Kidney (tissue), 14 donors: Measurements from ENCODE around the gene ITLN2. TPM values are rescaled to one million over a fixed set of nuclear protein-coding genes. Genes with fewer than 3 reads are reported as not detected.
"Not testable (repeated sequence)": the region's sequence is repeated elsewhere in the genome, so short reads cannot be mapped to it uniquely, and the experiment has no call there.

Experiments
- DNase-seq, 5 donors: peaks; one replicate each; pipeline ENCODE4 v3.0.0-alpha.2; 2013 to 2020
- FAIRE-seq: peaks from 2 replicates; lab custom pipeline; 2012; peaks lifted over from hg19 to GRCh38; lab: Jason Lieb, UNC
- H3K27ac ChIP-seq, 2 donors: one replicate each; pipeline ENCODE4 v1.7.0; 2013; ENCODE audit warnings: low read depth in 2 of 2, low read length in 2 of 2, inconsistent platforms in 1 of 2
- H3K27me3 ChIP-seq: one replicate; pipeline ENCODE4 v1.7.1; 2013; ENCODE audit warnings: low read length, inconsistent platforms; ENCODE audit not compliant: control insufficient read depth, insufficient read depth
- H3K36me3 ChIP-seq, 3 donors: one replicate each; pipeline versions ENCODE4 v1.7.0 to v1.7.1; 2013; ENCODE audit warnings: low read length in 3 of 3, control low read depth in 1 of 3, inconsistent platforms in 1 of 3; ENCODE audit not compliant: insufficient read depth in 3 of 3, control insufficient read depth in 2 of 3
- H3K4me1 ChIP-seq, 3 donors: one replicate each; pipeline versions ENCODE4 v1.7.0 to v1.7.1; 2013; ENCODE audit warnings: low read length in 3 of 3, inconsistent platforms in 1 of 3, low read depth in 1 of 3; ENCODE audit not compliant: control insufficient read depth in 2 of 3, insufficient read depth in 2 of 3
- H3K4me3 ChIP-seq, 3 donors: one replicate each; pipeline versions ENCODE4 v1.7.0 to v1.8.1; 2013; ENCODE audit warnings: low read length in 3 of 3, control low read depth in 1 of 3, inconsistent platforms in 1 of 3
- H3K9ac ChIP-seq, 3 donors: one replicate each; pipeline versions ENCODE4 v1.7.0 to v1.7.1; 2013; ENCODE audit warnings: low read length in 3 of 3, control low read depth in 1 of 3, inconsistent platforms in 1 of 3
- H3K9me3 ChIP-seq, 3 donors: one replicate each; pipeline versions ENCODE4 v1.7.0 to v1.7.1; 2013; ENCODE audit warnings: low read length in 3 of 3, control low read depth in 1 of 3, inconsistent platforms in 1 of 3; ENCODE audit not compliant: control insufficient read depth in 2 of 3, insufficient read depth in 1 of 3
- intact Hi-C: fragments of 100-400 bp; cut with DNase I; formaldehyde crosslinking; loops from one replicate; pipeline ENCODE4 v1.11.1; 2022
- polyA plus RNA-seq: library from polyadenylated mRNA; stranded (reverse); fragments of 350-450 nt; fragmentation: Illumina TruSeq; extraction: RNeasy Lipid Tissue Mini Kit (QIAGEN cat#74804); gene quantifications from one replicate; pipeline ENCODE4 v1.2.3, GENCODE V29; 2014; ENCODE audit warnings: low read depth, low replicate concordance; ENCODE audit not compliant: insufficient read depth
- total RNA-seq: library from RNA; stranded (reverse); fragmentation: NEBNext Ultra II Directional; extraction: Animal tissue kit (Norgen Biotek cat#: 25700); gene quantifications from one replicate; pipeline ENCODE4 v1.2.1, GENCODE V29; 2021
- TF ChIP-seq, protein P1 (sequence below): IDR thresholded peaks from 3 replicates; pipeline ENCODE4 v1.5.1; 2012; ENCODE audit warnings: mild to moderate bottlenecking, moderate library complexity, borderline replicate concordance; ENCODE audit not compliant: insufficient read depth; ENCODE audit errors: extremely low read depth
- donor health status: control.
- donor health status: control.
- donor health status: control.
- donor health status: control.
- donor health status: control.
- donor health status: DM: yes; HTN: yes; CAD: no.
- donor health status: Normal renal cell carcinoma (clear cell type).

The ITLN2 gene
- total and polyA plus RNA-seq, 2 donors from 2014 or later: 0.88 TPM; not detected in 1

- TF ChIP-seq, protein P1, sequence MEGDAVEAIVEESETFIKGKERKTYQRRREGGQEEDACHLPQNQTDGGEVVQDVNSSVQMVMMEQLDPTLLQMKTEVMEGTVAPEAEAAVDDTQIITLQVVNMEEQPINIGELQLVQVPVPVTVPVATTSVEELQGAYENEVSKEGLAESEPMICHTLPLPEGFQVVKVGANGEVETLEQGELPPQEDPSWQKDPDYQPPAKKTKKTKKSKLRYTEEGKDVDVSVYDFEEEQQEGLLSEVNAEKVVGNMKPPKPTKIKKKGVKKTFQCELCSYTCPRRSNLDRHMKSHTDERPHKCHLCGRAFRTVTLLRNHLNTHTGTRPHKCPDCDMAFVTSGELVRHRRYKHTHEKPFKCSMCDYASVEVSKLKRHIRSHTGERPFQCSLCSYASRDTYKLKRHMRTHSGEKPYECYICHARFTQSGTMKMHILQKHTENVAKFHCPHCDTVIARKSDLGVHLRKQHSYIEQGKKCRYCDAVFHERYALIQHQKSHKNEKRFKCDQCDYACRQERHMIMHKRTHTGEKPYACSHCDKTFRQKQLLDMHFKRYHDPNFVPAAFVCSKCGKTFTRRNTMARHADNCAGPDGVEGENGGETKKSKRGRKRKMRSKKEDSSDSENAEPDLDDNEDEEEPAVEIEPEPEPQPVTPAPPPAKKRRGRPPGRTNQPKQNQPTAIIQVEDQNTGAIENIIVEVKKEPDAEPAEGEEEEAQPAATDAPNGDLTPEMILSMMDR: no peak
- Histone ChIP-seq H3K27ac (peak overlapping the region in 1 of 2 donors; percentile 7), H3K36me3 (no peaks in the 10 kb centered on the region), H3K4me3 (no peak overlapping the region), H3K9ac (no peak overlapping the region), H3K9me3 (no peaks in the 10 kb centered on the region), H3K27me3 (no peaks in the 10 kb centered on the region), H3K4me1 (no peaks in the 10 kb centered on the region)
- intact Hi-C loops: no loop called here
- DNase-seq (no peak), FAIRE-seq (no peak)
These were observed 49.0 kb downstream of the ITLN2 start for GRCh38 chr1:160905617-160905989.

DNA sequence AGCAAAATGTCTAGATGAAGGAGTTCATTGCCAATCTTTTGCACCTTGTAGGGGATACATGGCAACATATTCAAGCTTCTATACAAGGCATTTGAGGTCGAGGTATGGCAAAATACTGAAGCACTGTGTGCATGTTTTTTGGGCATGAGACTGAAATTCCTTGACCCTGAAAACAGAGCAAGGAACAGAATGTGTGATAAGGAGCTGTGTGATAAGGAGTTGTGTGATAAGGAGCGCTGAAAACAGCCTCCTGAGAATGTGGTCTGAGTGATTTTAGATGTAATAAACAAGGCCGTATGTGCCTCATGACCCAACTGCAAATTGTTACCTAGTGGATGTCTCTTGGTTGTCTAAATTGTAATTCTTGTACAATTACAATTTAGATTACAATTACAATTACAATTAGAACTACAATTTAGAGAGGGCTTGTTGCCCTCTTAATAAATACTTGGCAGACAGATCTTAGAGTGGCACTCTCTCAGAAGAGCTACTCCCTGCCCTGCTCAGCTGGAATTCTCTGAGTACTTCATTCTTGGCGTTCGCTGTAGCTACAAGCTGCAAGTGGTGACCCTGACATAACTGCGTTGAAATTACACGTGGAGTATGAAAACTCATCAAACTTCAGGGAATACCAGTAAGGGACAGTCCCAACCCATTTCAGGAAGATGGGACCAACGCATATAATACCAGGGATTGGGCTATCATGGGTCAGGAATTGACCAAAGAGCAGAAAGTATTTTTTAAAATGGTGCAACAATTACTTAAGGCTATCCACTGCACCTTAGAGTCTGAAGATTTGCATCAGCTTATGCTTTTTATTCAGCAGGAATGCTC lies 49.6 kb downstream of the ITLN2 start:
- Histone ChIP-seq H3K36me3 (no peaks in the 10 kb centered on the region), H3K9me3 (no peaks in the 10 kb centered on the region), H3K4me1 (no peaks in the 10 kb centered on the region), H3K27ac (no peak overlapping the region), H3K4me3 (no peak overlapping the region), H3K9ac (no peak overlapping the region), H3K27me3 (no peaks in the 10 kb centered on the region)
- TF ChIP-seq, protein P1: no peak
- DNase-seq: no peak
- intact Hi-C loops: no loop called here
- no peak for FAIRE-seq

DNA sequence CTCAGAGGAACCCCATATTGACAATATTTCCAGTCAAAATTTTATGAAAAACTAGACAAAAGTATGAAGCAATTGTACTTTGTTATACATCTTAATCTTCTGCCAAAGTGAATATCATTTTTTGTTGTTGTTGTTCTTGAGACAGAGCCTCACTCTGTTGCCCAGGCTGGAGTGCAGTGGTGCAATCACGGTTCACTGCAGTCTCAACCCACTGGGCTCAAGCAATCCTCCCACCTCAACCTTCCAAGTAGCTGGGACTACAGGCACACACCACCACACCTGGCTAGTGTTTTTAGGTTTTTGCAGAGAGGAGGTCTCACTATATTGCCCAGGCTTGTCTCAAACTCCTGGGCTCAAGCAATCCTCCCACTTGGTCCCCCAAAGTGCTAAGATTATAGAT lies 52.4 kb downstream of the ITLN2 start:
- DNase-seq, H3K4me1 ChIP-seq, H3K9ac ChIP-seq, FAIRE-seq, H3K27me3 ChIP-seq, H3K9me3 ChIP-seq, H3K4me3 ChIP-seq, H3K27ac ChIP-seq, H3K36me3 ChIP-seq, intact Hi-C loops: not testable (repeated sequence)

DNA sequence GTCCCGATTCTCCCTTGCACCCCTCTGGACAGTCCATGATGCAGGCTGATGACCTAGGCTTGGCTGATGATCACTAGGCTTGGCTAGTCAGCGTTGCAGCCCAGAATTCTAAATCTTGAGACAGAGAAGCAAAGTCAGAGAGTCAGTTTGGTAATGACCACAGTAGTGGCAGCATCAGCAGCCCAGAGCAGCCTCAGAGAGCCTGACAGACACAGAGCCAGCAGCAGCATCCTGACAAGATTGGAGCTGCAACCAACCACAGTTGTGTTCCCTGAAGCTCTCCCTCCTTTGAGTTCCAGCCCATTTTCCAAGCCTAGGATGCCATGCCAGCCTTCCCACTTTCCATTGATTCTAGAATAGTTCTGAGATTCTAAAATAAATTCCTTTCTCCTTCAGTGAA lies 52.8 kb downstream of the ITLN2 start:
- H3K27ac ChIP-seq: no peak overlapping the region
- no peak for FAIRE-seq
- H3K9ac ChIP-seq: no peak overlapping the region

GRCh38 chr1:160900683-160901082 lies 53.9 kb downstream of the ITLN2 start:
- intact Hi-C loops, H3K27me3 ChIP-seq, H3K36me3 ChIP-seq, DNase-seq, H3K9me3 ChIP-seq, H3K27ac ChIP-seq, H3K4me1 ChIP-seq, H3K4me3 ChIP-seq, H3K9ac ChIP-seq, FAIRE-seq: not testable (repeated sequence)

More for the DNA sequence above, 52.8 kb downstream of the ITLN2 start:
- DNase-seq: no peak
- Histone ChIP-seq H3K27me3 (no peaks in the 10 kb centered on the region), H3K36me3 (no peaks in the 10 kb centered on the region), H3K9me3 (no peaks in the 10 kb centered on the region), H3K4me3 (no peak overlapping the region), H3K4me1 (no peaks in the 10 kb centered on the region)
- TF ChIP-seq, protein P1: no peak
- intact Hi-C loops: no loop called here
